ENCODE data around the gene MBD3L2B.
"Not testable (repeated sequence)": the region's sequence is repeated elsewhere in the genome, so short reads cannot be mapped to it uniquely, and the experiment has no call there.

Gene MBD3L2B

GRCh38 chr19:7021331-7021730 lies at the start of gene MBD3L2B:
MBD3L2B (minus strand) TSS chr19:7021431; CDS start chr19:7021397, 34 bp downstream.
- not testable (repeated sequence) for DNase-seq (ENCODE audit: low spot score)

- DNase-seq (ENCODE audit: low spot score): no peak
These were observed 48.6 kb upstream of the MBD3L2B start for GRCh38 chr19:7069904-7070226.

- DNase-seq (ENCODE audit: low spot score): peak; percentile 97
These were observed 48.0 kb upstream of the MBD3L2B start, which contains the start of gene ZNF557 for GRCh38 chr19:7069042-7069903. ZNF557 (plus strand) TSS chr19:7069703; CDS start chr19:7075075, 5,372 bp downstream.

- no peak for DNase-seq (ENCODE audit: low spot score)
These were observed 47.4 kb upstream of the MBD3L2B start for GRCh38 chr19:7068599-7068998.

- no peak for DNase-seq (ENCODE audit: low spot score)
These were observed 46.5 kb upstream of the MBD3L2B start for GRCh38 chr19:7067716-7068115.

GRCh38 chr19:7067122-7067521 lies 45.9 kb upstream of the MBD3L2B start:
- DNase-seq (ENCODE audit: low spot score): not testable (repeated sequence)

- DNase-seq (ENCODE audit: low spot score): no peak
These were observed 42.7 kb upstream of the MBD3L2B start for GRCh38 chr19:7063764-7064418.

- no peak for DNase-seq (ENCODE audit: low spot score)
These were observed 42.1 kb upstream of the MBD3L2B start for GRCh38 chr19:7063339-7063738.

GRCh38 chr19:7059977-7060376 lies 38.7 kb upstream of the MBD3L2B start:
- DNase-seq (ENCODE audit: low spot score): not testable (repeated sequence)

GRCh38 chr19:7058576-7058975 lies 37.3 kb upstream of the MBD3L2B start, which contains the start of gene MBD3L3:
MBD3L3 (minus strand) TSS chr19:7058676; CDS start chr19:7058605, 71 bp downstream.
- DNase-seq (ENCODE audit: low spot score): not testable (repeated sequence)

- not testable (repeated sequence) for DNase-seq (ENCODE audit: low spot score)
These were observed 35.1 kb upstream of the MBD3L2B start for GRCh38 chr19:7056371-7056770.

- not testable (repeated sequence) for DNase-seq (ENCODE audit: low spot score)
These were observed 34.4 kb upstream of the MBD3L2B start for GRCh38 chr19:7055679-7056078.

GRCh38 chr19:7054635-7055368 lies 33.6 kb upstream of the MBD3L2B start:
- peak; percentile 2 for DNase-seq (ENCODE audit: low spot score)

- peak; percentile 3 for DNase-seq (ENCODE audit: low spot score)
These were observed 31.7 kb upstream of the MBD3L2B start for GRCh38 chr19:7052896-7053295.

GRCh38 chr19:7051421-7051820 lies 30.2 kb upstream of the MBD3L2B start:
- DNase-seq (ENCODE audit: low spot score): not testable (repeated sequence)

GRCh38 chr19:7049021-7049420 lies 27.8 kb upstream of the MBD3L2B start, which contains the start of gene MBD3L2:
MBD3L2 (plus strand) TSS chr19:7049321; CDS start chr19:7049374, 53 bp downstream.
- not testable (repeated sequence) for DNase-seq (ENCODE audit: low spot score)

- not testable (repeated sequence) for DNase-seq (ENCODE audit: low spot score)
These were observed 20.3 kb upstream of the MBD3L2B start for GRCh38 chr19:7041563-7041962.

- not testable (repeated sequence) for DNase-seq (ENCODE audit: low spot score)
These were observed 18.8 kb upstream of the MBD3L2B start, which contains the start of gene MBD3L4 for GRCh38 chr19:7040079-7040478. MBD3L4 (minus strand) TSS chr19:7040179; CDS start chr19:7040144, 35 bp downstream.

GRCh38 chr19:7030278-7030677 lies 9.0 kb upstream of the MBD3L2B start, which contains the start of gene MBD3L5:
MBD3L5 (plus strand) TSS chr19:7030578; CDS start chr19:7030612, 34 bp downstream.
- DNase-seq (ENCODE audit: low spot score): not testable (repeated sequence)

GRCh38 chr19:7028790-7029189 lies 7.6 kb upstream of the MBD3L2B start:
- DNase-seq (ENCODE audit: low spot score): not testable (repeated sequence)

- no peak for DNase-seq (ENCODE audit: low spot score)
These were observed 2.4 kb downstream of the MBD3L2B start for GRCh38 chr19:7018828-7019227.

GRCh38 chr19:7013678-7014077 lies 7.6 kb downstream of the MBD3L2B start:
- no peak for DNase-seq (ENCODE audit: low spot score)

Data from hematopoietic multipotent progenitor cell treated with erythropoietin and hydrocortisone succinate and interleukin-3 and kit ligand, for 17 days (in vitro differentiated cells).